HG02610 (cell line): Measurements from ENCODE around the gene BTBD16.

Source experiments
- ATAC-seq: cut with Tn5 transposase; IDR thresholded peaks from one replicate; pipeline ENCODE4 v1.9.1; 2021; ENCODE audit warnings: mild to moderate bottlenecking, moderate library complexity; ENCODE audit not compliant: unreplicated experiment

BTBD16 gene

DNA sequence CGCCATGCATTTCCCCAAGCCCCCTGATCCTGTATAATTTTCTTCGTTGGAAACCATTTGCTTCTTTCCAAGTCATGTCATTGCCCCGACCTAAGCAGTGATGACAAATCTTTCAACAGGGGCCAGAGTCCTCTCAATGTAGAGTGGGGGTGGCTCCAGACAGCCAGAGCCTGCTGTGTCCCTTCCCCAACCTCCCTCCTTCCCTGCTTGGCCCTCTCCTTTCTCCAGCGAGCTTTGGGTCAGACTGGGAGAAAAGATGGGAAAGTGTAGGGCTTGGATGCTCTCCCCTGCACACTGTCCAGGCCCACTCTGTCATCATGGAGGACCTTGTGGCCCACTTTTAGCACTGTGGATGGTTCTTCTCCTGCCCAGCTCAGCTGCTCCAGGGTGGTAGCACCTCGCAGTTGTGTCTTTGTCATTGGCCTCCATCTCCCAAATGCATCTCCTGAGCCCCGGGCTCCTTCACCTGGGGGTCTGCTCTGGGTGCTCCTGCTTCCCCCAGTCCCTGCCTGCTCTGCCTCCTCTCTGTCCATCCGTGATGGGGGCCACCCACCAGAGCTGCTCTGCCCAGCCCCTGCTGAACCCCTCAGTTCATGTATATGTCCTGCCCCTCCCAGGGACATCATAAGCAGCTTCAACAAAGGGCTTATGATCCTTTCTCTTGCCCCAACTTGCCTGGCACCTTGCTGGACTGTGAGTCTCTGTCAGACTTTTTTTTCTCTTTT, 37.5 kb downstream of the BTBD16 start:
- ATAC-seq = no peak

DNA sequence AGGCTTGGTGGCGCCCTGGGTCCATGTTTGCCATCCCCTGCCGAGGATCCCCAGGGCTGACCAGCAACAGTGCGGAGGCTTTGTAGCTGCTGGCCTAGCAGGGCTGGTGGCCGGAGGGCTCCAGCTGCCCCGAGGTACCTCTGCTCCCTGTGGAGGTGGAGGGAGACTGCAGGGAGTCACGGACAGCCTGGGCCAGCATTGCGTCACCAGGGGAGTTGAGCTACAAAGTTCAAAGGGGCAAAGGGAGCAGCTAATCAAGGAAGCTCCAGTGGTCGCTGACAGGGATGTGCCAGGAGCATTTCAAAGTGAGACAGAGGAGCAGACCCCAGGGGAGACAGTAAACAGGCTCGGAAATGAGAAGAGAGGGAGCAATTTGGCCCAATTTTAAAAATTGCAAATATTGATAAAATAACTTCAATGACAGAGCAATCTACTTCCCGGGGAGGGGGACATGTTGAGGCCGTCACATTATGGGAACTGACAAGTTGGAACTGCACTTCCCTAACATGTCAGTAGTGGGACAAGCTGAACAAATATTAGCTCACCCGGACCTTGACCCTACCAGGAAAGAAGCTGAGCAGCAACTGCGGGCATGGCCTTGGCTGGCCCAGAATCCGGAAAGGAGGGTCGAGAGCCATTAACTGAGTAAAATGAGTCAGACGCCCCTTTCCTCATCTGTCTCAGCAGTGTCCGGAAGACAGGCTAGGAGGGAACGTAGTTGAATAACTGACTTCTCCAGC, 39.4 kb downstream of the BTBD16 start:
- no peak for ATAC-seq

DNA sequence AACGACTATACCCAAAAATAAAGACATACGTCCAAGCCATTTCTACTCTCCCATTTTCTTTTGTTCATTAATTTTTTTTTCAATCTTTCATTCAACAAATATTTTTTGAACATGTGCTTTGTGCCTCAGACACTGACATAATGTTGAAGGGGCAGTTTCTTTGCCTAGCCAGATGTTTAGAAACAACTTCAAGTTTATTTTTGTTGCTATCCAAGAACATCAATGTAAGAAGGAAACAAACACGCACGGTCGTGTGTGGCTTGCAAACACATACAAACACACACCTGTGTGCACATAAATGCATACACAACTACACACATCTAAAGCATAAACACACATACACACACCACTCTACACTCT, 39.9 kb downstream of the BTBD16 start:
- ATAC-seq = no peak

DNA sequence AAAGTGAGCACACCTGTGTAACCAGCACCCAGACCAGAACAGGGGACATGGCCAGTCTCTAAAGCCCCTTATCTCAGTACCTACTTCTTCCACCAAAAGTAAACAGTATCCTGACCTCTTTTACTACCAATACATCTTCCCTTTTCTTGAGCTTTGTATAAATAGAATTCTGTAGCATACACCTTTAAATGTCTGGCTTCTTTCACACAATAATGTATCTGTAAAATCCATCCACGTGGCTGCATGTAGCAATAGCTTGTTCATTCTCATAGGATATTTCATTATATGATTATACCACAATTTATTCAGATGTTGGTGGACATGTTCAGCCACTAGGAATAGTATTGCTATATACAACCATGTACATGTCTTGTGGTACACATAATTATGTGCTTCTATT, 40.6 kb downstream of the BTBD16 start:
- ATAC-seq = no peak

DNA sequence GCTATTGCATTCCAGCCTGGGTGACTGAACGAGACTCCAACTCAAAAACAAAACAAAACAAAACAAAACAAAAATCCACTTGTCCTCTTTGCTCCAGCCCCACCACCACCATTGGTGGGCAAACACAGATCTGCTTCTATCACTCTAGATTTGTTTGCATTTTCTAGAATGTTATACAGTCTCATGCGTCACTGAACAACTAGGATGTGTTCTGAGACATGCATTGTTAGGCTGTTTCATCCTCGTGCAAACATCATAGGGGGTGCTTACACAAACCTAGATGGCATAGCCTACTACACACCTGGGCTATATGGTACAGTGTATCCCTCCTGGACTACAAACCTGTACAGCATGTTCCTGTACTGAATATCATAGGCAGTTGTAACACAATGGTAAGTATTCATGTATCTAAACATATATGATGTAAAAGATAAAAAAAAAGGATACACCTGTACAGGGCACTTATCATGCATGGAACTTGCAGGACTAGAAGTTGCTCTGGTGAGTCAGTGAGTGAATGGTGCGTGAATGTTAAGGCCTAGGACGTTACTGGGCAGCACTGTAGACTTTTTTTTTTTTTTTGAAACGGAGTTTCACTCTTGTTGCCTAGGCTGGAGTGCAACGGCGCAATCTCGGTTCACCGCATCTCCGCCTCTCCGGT, 45.3 kb downstream of the BTBD16 start:
- no peak for ATAC-seq

DNA sequence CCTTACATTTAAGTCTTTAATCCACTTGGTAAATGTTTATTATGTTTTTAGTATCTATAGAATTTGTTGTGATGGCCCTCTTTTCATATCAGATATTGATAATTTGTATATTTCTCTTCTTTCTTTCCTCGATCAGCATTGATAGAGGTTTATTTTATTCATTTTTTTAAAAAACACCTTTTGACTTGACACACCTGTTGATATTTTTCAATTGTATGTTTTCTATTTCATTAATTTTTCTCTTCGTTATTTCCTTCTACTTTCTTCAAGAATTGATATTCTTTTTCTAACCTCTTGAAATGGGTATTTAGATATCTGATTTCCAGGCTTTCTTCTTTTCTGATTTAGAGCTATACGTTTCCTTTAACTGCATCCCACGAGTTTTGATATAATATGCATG, 50.9 kb downstream of the BTBD16 start:
- ATAC-seq = no peak

DNA sequence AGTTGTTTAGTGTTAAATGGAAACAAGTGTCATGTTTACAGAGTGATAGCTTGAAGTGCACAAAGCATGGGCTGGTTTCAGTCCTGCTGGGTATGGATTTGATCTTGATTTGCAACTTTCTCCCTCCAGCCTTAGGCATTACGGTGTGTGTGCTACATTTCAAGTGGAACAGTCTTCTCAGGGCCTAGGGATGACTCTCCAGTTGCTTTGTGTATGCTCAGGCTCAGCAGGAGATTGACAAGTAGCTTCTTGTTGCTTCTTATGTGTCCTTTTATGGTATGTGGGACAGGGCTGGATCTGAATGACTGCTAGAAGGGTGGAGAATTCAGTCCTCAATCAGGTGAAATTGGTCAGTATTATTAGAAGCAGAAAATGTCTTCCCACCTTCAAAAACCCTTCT, 52.1 kb downstream of the BTBD16 start:
- ATAC-seq = no peak

DNA sequence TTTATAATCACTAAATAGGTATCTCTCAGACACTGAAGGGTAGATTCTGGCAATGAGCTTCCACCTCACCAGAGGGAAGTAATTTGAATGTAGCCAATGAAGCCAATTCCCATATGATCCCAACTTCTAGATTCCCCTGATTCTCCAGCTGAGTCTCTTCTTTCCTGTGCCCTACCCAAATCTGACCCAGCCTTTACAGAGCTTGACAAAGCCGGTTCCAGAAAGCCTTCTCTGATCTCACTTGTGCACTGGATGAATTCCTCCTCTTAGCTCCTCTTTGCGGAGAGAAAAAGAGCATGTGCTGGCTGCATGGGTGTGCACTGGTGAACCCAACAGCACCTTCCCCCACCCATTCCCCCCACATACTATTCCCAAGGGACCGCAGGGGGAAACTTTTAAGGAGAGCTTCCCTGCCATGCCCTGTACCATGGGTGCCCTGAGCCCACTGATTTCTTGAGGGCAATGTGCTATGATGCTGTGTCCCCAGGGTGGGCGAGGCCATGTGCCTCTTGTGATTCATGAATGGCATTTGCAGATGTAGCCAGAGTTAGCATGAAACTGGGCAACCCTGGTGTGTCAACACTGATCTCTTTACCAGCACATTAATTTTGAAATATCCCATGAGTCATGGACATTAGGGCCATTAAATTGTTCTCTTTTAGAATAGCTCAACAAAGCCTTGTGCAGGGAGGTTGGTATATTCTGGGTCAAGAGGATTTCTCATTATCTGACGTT, 53.0 kb downstream of the BTBD16 start:
- ATAC-seq = no peak

DNA sequence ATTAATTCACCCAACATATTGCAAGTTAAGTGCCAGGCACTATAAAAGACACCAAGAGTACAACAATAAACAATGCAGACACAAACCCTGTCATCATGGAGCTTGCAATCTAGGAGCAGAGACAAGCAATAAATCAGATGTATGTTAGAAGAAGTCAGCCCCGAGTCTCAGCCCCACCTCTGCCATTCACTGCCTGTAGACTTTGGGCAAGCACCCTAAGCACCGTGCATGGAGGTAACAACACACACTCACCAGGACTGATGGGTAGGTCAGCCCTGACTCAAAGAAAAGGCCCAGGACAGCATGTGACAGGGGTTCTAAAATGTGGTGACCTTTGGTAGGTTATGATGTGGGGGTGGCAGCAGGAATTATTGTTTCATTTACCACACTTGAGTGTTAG, 54.1 kb downstream of the BTBD16 start:
- ATAC-seq = no peak

DNA sequence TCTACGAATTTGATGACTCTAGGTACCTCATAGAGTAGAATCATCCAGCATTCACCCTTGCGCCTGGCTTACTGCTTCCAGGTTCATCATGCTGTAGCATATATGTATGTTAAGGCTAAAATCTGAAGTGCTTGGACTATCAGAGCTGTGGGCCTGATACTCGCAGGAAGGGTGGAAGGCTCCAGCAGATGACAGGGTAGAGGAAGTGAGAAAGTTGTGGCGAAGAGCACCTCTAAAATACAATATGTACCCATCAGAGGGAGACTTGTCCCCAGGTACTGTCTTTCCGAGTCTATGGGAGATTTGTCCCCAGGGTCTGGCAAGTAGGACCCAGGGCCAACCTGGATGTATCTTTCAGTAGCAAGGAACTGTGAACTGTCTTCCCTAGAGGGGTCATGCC, 55.3 kb downstream of the BTBD16 start:
- ATAC-seq = no peak

DNA sequence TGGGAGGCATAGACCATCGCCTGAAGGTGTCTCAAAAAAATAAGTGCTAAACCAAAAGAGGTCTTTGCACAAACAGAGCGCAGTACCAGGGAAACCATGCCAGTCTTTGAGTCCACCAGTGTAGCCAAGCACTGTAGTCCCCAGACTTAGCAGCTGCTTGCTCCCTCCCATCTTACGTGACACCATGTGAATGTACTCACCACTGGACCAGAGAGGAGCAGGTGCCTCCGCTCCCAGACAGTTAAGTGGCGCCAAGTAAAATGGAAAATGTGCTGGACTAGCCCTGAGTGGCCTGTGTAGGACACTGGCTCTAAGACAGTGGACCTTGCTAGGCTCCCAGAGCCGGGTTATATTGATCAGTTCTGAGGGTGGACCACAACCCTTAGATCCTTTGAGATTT, 55.7 kb downstream of the BTBD16 start:
- no peak for ATAC-seq

DNA sequence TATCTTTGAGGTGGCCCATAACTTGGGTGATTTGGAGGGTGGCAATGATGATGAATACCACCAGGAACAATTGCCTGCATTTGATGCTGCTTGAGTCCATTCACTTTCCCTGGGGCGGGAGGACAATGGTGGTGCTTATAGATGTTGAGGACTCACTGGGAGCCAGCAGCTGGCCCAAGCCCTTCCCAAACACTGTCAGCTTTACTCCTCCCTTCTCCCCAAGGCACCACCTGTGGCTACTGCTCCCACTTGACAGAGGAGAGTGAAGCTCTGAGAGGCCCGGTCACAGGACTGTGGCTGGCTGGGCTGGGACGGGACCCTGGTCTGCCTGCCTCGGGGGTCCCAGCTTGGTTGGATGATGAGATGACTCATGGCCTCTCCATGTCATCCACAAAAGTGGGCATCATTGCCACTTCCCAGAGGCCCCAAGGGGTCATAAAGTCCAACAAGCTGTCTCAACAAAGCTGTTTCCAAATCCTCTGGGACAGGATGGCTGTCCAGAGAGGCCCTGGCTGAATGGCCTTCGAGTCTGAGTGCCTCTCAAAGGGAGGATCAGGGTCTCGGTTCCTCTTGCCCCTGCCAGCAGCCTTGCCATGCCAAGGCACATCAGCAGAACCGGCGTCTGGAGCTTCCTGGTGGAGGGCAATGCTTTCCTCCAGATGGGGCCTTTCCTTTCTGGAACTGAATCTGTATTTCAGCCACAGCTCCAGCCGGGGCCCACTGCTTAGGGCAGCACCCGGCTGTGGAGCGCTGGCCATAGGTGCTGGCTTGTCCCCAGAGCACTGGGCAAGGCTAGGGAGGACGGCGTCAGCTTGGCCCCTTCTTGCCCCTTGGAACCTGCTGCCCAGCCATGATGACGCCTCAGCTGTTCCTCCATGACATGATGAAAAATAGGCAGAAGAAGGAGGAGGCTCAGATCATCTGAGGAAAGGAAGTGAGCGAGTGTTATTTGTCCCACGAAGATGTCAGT, 56.4 kb downstream of the BTBD16 start:
- no peak for ATAC-seq

DNA sequence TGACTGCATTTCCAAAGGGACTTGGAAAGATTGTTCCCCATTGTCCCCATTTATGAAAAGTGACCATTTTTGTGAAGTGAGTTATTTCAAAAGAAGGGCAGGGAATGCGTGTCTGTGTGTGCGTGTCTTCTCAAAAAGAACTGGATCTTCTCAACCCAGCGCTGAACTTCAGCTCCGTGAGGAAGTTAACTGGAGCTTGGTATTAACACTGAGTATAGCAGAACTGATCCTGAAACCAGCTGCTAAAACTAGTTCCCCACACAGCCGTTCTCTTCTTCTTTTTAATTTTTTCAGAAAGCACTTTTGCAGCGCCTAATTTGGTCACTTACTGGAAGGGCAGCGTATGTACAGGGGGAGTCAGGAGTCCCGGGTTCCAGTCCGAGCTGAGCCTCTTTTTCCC, 57.6 kb downstream of the BTBD16 start:
- ATAC-seq = no peak

DNA sequence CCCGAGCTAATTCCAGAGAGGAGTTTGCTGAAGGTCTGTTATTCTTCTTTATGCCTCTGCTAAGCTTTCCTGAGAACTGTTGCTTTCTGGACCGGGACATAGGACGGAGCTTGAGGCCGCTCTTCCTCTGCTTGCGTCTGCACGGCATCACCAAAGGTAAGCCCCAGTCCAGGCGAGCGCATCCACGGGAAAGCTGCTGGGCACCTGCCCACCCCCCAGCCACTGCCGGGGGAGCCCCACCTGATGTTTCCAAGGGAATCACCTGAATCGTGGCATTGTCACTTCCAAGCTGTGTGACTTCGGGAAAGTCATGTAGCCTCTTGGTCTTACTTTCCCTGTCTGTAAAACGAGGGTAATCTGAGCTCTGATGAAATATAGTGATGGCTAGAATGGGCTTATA, 58.3 kb downstream of the BTBD16 start:
- ATAC-seq = no peak

DNA sequence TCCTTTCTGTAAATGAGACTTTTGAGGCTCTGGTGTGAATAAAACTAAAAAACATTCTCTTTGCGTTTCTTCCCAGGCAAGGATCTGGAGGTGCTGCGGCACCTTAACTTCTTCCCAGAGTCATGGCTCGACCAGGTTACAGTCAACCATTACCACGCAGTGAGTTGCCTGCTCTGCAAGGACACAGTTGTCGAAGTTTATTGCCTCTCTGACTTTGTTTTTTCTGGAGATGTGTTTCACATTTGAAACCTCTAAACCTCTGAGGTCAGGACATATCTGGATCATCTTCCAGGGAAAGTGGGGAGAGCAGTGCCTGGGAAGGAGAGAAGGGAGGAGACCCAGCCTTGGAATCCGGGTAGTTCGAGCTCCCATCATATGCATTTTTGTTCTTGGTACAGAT, 60.0 kb downstream of the BTBD16 start:
- no peak for ATAC-seq

DNA sequence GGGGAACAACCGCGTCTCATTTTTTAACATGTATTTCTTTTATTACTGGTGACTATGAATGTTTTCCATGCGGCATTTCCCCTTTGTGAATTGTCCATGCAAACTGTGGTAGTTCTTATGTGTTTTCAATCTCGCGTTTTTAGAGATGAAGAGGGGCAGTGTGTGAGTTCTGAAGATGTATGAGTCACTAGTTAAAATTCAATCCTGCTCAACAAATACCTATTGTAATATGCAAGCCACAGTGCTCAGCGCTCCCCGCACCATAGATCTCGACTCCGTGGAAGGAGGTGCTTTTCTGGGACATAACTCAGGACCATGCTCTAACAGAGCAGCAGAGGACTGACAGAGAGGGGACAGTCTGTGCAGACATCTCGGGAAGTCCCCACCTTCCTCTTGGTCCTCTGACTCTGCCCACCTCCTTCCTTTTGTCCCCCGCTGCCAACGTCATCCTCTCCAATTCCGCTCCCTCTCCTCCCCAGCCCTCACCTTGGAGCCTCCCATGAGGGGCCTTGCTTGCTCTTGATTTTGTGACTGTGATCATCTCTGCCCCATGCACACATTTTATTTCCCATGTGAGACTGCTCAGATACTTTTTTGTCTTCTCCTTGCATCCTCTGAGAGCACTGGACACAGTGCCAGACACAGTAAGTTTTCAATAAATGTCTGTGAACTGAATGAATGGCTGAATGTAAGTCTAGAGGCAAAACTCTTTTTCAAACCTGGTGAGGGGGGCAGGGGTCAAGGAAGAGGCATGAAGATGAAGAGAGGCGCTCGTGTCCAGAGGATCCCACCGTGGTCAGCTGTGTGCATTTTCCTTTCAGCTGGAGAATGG, 60.7 kb downstream of the BTBD16 start:
- no peak for ATAC-seq

DNA sequence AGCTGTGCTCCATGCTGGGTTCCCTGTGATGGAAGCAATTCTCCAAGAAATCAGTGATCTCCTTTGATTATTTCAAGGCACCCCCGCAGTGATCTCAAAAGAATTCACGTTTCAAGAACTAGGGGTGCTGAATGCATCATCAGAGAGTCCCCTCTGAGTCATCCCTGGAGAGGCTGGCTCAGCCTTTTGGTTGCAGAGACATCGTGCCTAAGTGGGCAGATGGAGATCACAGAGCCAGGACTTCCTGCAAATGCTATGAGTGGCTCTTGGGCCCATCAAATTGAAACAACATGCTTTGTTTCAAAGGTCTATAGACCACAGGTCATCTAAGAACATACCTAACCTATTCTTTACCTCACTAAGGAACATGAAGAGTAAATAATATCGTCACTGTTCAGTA, 61.9 kb downstream of the BTBD16 start:
- ATAC-seq = no peak

DNA sequence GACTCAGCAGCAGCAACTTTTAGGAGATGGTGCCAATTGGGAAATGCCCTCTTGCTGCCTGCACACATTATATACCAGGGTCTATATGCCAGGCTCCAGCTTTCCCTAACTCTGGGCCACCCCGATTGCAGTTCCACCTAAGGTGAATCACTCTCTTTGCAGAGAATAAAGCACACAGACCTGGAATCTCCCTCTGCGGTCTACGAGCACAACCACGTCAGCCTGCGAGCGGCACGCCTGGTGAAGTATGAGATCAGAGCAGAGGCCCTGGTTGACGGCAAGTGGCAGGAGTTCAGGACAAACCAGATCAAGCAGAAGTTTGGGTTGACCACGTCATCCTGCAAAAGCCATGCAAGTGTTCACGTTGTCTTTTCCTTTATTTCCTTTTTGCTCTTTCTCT, 65.2 kb downstream of the BTBD16 start:
- ATAC-seq = no peak

DNA sequence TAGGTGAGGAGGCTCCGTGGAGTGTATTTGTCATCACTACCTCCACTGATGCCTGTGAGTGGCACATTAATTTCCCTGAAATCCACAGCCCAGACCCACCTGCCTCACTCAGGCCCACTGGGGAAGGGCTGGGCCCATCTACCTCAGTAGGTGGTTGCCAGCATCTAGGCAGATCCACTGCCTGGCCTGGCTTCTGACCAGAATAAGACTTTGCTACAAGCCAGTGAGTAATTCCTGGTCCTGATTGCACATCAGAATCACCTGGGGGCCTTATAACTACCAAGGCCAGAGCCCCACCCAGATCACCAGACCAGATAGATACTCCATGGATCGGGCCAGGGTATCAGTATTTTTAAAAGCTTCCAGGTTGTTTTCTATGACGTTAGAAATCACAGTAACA, 65.9 kb downstream of the BTBD16 start:
- no peak for ATAC-seq
